HT1080 (cell line): ENCODE measurements around the gene PPP1R13B. TPM values are rescaled to one million over a fixed set of nuclear protein-coding genes. Genes with fewer than 3 reads are reported as not detected.

ENCODE experiments used
- DNase-seq: peaks from one replicate; pipeline ENCODE4 v3.0.0-alpha.2; 2015; ENCODE audit warnings: low read depth
- total RNA-seq: library from RNA; depleted of rRNA; stranded (reverse); fragments of >200 nt; shearing (Covaris generic); gene quantifications from 2 replicates; pipeline ENCODE4 v1.2.3, GENCODE V29; 2014

Gene PPP1R13B
- total RNA-seq, 1 experiment from 2014 or later = 6.6 TPM

- DNase-seq = peak; percentile 16
Observed at GRCh38 chr14:103746701-103747100, 100.7 kb downstream of the PPP1R13B start.

GRCh38 chr14:103745424-103745823 is 102.0 kb downstream of the PPP1R13B start:
- no peak for DNase-seq

DNA sequence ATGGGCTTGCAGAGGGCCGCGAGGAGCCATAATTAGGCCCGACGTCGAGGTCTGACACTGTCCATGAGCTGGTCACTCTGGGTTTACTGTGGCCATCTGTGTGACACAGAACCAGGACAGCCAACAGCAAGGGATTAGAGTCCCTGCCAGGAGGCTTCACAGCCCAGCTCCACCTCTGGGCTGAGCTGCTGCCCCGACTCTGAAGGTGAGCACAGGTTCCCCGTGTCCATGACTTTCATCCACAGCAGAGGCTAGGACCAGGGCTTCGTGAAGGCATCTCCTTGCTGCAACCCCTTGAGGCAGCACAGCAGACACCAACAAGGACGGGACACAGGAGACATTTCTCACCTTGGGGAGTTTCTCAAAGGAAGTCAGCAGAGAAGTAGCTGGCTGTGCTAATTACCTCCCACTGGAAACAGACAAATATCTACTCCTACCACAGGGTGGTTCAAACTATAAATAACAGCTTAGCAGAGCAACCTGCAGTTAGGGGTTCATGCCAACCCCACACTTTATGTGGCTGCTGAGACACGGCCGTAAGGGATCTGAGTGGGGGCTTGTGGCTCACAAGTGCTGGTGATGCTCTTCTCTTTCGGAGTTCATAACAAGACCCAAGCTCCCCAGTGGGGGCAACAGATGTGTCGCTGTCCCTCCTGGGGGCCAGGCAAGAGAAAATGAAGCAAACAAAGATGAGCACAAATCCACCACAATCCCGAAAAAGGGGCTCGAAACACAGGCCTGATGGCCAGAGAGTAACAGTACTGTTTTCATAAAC is 102.6 kb downstream of the PPP1R13B start:
- DNase-seq = no peak

DNA sequence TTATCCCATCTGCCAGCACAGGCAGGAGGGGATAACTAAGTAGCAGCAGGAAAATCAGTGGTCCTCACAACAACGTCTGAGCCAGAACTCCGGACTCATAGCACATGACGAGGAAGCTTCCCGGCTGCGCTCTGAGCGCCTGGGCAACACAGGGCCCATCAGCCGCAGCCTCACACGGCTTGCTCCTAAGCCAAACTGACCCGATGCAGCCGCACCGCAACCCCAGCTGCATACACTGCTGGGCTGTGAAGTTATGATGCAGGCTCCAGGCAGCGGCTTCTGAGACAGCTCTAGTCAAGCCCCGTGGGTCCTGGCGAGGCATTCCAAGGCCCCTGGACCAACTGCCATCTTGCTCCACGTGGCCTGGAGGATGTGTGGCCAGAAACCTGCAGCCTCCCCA is 103.7 kb downstream of the PPP1R13B start:
- DNase-seq = no peak

DNA sequence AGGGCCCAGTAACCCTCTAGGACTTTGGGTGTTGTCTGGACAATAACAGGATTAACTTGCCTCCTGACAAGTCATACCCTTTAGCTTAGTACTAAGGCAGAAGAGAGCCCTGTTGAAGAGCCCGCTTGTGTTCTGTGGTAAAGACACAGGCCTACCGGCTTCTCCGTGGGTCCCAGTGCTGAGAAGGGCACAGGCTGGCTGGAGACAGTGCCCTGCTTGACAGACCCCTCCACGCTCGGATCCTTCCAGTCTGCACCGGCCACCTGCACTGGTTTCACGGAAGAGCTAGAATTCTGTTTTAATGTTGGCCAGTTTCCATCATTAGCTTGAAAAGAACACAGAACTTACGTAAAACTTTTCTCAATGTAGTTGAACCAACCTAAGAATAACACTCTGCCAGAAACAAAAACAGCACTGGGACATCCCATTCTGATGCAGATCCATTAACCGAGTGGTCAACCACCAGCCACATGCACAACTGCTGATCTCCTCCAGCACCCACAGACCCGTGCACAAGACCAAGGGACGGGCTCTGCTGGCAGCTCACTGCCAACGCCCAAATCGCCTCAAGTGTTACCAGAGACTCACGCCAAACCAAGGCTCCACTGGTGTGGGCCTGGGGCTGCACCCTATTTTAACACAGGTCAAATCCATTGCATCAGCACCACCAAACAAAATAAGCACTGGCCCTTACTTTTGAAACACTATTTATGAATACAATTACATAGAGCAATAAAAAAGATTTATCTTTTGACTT is 104.7 kb downstream of the PPP1R13B start:
- no peak for DNase-seq

DNA sequence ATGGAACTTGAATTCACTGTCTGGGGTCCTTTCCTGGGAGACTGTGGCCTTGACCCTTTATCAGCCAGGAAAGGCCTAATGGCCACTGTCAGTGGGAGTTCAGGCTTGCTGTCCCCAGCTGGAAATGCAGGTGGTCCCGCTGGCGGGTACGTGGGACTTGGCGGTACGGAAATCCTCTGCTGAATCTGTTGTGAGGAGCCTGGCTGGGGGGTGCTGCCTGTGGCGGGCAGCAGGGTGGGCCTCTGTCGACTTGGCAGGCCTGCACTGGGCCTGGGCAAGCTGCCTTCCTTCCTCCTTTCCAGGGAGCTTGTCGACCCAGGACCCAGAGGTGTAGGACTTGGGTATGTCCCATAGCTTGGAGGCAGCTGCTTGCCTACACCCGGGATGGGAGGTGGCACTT is 105.5 kb downstream of the PPP1R13B start:
- no peak for DNase-seq

DNA sequence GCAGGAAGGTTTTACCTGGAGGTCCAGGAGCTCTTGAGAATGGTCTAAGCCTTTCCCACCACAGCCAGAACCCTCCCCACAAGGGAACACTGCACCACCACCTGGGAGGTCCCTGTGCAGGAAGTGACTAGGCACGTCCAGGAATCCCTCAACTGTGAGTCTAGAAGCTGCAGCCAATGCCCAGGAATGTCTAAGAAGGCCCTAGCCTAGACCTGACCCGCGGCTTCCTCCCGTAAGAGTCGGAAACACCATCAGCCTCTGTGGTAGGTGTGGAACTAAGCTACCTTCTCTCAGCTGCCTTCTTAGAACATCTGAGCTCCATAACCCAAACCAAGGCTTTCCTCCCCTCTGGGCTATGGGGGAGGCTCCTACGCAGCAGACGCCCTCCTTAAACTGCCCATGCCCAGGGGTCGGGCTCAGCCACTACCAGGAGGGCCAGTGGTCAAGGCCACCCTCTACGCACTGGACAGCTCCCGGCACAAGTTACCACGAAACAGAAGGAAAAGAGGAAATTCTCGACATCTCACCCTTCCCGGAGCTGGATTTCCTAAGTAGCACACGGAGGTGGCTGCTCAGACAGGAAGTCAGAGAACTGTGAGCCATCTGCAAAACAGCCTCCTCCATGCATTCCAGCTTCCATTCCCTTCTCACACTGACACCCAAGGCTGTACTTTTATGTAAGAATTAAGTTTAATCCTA is 106.2 kb downstream of the PPP1R13B start:
- DNase-seq = peak; percentile 51

DNA sequence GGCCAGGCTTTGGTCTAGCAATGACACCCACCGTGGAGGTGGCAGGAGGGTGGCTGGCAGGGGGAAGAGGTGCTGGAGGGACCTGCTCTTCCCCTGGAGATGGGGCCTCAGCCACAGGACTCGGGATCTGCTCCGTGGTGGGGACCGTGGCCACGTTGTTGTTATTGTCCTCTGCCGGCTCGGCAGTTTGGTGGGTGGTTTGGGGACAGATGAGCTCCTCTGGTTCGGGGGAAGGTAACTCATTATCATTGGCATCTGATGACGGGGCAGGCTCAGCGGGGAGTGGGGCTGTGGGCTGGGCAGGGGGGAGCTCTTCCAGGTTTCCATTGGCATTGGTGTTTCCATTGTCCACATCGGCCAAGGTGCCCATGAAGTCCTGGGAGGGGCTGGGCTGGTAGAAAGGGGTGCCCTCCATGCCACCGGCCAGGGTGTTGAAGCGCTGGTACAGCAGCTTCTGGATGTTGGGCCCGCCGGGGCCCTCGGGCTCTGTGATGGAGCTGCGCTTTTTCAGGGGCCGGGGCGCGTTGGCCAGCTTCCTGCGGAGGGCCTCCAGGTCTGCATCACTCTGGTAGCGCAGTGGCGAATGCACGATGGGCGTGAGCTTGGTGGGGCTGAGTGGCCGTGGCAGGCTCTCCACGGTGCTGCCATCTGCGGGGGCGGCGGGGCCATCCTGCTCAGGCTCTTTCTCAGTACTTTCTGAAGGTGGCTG is 107.4 kb downstream of the PPP1R13B start:
- no peak for DNase-seq

DNA sequence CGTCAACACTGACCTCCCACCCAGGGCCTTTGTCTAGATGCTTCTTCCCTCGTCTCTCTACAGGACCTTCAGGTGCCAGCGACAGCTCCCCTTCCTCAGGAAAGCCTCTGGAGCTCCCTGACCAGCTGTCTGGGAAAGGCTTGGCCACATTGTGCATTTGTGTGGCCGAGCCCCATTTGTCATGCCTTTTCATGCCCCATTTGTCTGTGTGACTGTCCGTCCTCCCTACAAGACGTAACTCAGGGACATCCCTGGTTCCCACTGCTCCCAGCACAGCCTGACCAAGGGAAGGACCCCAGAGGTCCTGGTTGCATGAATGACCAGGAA is 107.9 kb downstream of the PPP1R13B start:
- no peak for DNase-seq

GRCh38 chr14:103738701-103739451 is 108.5 kb downstream of the PPP1R13B start:
- no peak for DNase-seq

GRCh38 chr14:103738166-103738565 is 109.2 kb downstream of the PPP1R13B start:
- no peak for DNase-seq

GRCh38 chr14:103737432-103738045 is 109.8 kb downstream of the PPP1R13B start:
- DNase-seq = no peak

DNA sequence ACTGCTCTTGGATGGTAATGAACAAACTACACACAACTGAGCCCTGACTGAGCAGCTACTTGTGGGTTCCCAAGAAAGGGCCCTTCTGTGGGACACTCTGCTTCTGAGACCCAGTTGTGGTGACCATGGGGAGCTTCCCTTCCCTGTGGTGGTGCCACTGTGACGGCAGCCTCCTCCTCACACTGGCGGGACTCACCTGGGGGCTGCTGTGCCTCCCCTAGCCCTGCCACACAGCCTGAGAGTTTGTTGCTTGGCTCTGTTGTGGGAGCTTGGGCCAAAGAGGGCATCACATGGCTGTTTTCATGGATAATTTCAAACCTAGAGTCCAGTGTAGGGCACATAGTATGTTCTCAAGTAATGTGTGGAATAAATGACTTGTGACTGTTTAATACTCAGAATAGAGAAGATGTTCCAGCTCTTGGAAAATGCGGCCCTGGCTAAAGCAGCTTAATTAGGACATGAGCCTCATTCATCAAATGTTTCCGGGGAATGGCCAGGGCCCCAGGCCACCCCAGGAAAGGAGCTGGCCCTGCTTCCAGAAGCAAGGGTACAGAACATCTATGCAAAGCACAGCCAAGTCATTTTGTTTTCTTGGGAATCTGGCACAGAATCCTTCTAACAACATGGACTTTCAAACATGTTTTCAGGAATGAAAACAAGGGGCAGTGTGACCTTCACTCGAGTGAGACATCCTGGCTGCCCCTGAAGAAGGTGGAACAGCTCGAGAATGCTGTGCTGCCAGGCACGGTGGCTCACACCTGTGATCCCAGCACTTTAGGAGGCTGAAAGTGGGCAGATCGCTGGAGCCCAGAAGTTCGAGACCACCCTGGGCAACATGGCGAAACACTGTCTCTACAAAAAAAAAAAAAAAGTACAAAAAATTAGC is 110.6 kb downstream of the PPP1R13B start:
- DNase-seq = no peak

- DNase-seq = no peak
Observed at GRCh38 chr14:103735815-103736545, 111.4 kb downstream of the PPP1R13B start.

- no peak for DNase-seq
Observed at GRCh38 chr14:103735439-103735814, 111.9 kb downstream of the PPP1R13B start.

DNA sequence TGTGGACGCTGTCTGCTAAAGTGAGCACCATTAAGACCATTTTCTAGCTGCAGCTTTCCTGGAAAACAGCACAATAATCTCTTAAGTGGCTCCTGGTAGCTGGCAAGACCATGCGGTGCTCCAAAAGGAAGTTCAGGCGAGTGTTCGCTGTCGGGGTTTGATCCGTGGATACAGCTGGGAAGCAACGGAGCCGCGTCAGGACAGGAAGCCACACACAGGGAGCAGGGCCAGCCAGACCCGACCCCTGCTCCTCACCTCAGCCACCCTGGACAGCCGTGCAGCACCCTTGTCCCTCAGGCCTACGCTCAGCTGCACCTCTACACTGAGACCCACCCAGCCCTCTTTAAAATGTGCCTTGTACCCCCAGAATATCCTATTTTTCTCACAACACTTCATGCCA is 112.4 kb downstream of the PPP1R13B start:
- no peak for DNase-seq

DNA sequence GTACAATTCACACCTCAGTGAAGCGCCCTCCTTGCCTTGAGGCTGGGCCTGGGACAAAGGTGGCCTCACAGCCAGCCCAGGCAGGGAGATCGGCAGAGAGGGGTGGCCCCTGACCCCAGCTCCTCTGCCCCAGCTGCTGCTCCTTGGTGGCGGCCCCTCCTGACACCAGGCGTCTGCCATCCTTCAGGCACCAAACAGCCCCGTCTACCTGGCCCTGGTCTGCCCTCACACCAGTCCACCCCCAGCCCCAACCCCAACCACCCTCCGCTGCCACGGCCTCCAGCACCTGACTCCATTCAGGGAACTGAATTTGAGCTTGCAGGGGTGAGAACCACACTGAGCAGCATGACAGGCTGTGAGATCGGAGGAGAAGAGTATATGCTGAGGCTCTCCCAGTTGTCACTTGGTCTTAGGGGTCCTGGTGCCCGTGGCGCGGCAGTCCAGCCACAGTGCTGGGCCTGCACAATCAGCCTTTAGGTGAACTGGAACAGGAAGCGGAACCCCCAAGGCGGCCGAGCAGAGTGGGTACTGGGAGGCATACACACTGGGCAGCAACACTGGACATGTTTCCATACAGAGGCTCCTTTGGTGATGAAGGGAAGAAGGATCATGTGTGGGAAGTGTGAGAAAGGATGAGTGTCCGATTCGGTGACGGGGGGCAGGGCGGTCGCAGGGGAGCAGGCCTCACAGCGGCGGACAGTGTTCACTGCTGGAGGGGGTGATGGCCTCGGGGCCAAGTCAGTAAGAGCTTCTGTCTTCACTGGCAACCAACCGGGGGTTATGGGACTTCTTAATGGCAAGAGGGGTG is 113.1 kb downstream of the PPP1R13B start:
- no peak for DNase-seq

DNA sequence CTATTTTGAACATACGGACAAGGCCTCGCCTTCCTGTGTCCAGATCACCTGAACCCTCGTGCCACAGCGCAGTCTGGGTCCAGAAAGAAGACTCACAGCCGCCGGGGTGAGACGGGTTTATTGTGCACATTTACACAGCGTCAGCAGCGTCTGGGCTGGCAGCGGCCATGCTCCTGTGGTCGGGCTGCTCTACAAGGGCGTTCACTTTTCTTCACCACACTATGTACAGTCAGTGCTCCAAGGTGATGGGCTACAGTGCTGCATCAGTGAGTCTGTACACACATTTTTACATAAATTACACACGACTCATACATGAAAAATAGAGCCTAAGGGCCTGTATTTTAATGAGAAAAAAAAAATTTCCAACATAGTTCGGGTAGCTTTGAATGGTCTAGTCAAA is 113.7 kb downstream of the PPP1R13B start:
- DNase-seq = no peak
